Measurements from ENCODE around the gene KCNMA1. TPM values are rescaled to one million over a fixed set of nuclear protein-coding genes. Genes with fewer than 3 reads are reported as not detected.

Gene KCNMA1
- total and polyA plus RNA-seq, 9 of the 15 experiments (the other 6 are each of a cell fraction or from before 2014, with no cell fraction given): 0.01 to 0.95 (median 0.15) TPM; not detected in 4

GRCh38 chr10:76972541-76972940 is 665.1 kb downstream of the KCNMA1 start (continued):
- no peak for TF ChIP-seq MCM7 (IDR thresholded peaks at IDR 0.05)
- TF ChIP-seq, protein P1, sequence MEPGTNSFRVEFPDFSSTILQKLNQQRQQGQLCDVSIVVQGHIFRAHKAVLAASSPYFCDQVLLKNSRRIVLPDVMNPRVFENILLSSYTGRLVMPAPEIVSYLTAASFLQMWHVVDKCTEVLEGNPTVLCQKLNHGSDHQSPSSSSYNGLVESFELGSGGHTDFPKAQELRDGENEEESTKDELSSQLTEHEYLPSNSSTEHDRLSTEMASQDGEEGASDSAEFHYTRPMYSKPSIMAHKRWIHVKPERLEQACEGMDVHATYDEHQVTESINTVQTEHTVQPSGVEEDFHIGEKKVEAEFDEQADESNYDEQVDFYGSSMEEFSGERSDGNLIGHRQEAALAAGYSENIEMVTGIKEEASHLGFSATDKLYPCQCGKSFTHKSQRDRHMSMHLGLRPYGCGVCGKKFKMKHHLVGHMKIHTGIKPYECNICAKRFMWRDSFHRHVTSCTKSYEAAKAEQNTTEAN (CRISPR knock-in tag; IDR thresholded peaks at IDR 0.05): no peak

- intact Hi-C loops (cut with micrococcal nuclease) (no loop called here), in situ Hi-C loops (cut with MboI) (no loop called here)
- BruUV-seq (replicated peaks): no TSS peak
- ChIA-PET CTCF (ENCODE audit: low intra/inter-chr PET ratio) (no interaction called here), POLR2A (no interaction called here)
- peaks cover 0 to 10% of the 10 kb centered on the region in 2 experiments; a peak in 3 of 5 replicates for H3K27me3 ChIP-seq (ENCODE audit: control insufficient read depth in 2 of 2, insufficient read depth in 2 of 2, low read length in 2 of 2)
- no peak overlapping the region for H3K9ac ChIP-seq (ENCODE audit: insufficient read depth in 1 of 2, low read depth in 2 of 2, low read length in 2 of 2)
- no peak overlapping the region for H2AFZ ChIP-seq (ENCODE audit: low read depth, low read length)
- H3K4me3 ChIP-seq: no peak overlapping the region
- TF ChIP-seq ZNF143 (CRISPR knock-in tag; IDR thresholded peaks at IDR 0.05) (no peak), ZBTB8A (IDR thresholded peaks at IDR 0.05; ENCODE audit: partially characterized antibody) (no peak)
- H3K4me1 ChIP-seq (replicated peaks in 1 of 2; ENCODE audit: control insufficient read depth in 2 of 2, insufficient read depth in 2 of 2, low read length in 2 of 2): no peaks in the 10 kb centered on the region
- no peak overlapping the region for H3K27ac ChIP-seq (ENCODE audit: extremely low read depth, low read depth, low read length)
- no peaks in the 10 kb centered on the region for H4K20me1 ChIP-seq (replicated peaks; ENCODE audit: control insufficient read depth, insufficient read depth, low read length)
- no peak for FAIRE-seq
- WGBS (ENCODE audit: insufficient coverage, low coverage, missing lambda C conversion rate): 1% methylated on average over 8 of the region's 8 CpGs
- no peaks in the 10 kb centered on the region for H3K79me2 ChIP-seq (ENCODE audit: control insufficient read depth, insufficient read depth, low read length)
- no peaks in the 10 kb centered on the region for H3K36me3 ChIP-seq (ENCODE audit: control insufficient read depth, insufficient read depth, low read length)
- H3K9me1 ChIP-seq (ENCODE audit: control insufficient read depth, insufficient read depth, low read length): no peaks in the 10 kb centered on the region
- no peak for ATAC-seq
- no peak overlapping the region for H3K4me2 ChIP-seq (ENCODE audit: insufficient read depth, low read length)
- no peak for DNase-seq (ENCODE audit: extremely low read depth in 1 of 4, low spot score in 3 of 4)
- no peaks in the 10 kb centered on the region for H3K9me3 ChIP-seq (replicated peaks; ENCODE audit: control insufficient read depth, insufficient read depth, low read depth, low read length)
Measured at GRCh38 chr10:76971547-76972170, 665.9 kb downstream of the KCNMA1 start.
